Progenitor cell of endocrine pancreas (in vitro differentiated cells): ENCODE results near the gene NOD1. TPM values are rescaled to one million over a fixed set of nuclear protein-coding genes. Genes with fewer than 3 reads are reported as not detected.
"Not testable (repeated sequence)": the region's sequence is repeated elsewhere in the genome, so short reads cannot be mapped to it uniquely, and the experiment has no call there.

Experiments used
- DNase-seq: peaks from one replicate; pipeline ENCODE4 v3.0.0; 2021; ENCODE audit warnings: low spot score; ENCODE audit not compliant: unreplicated experiment
- H3K27ac Mint-ChIP-seq: 2 replicates; pipeline ENCODE4 v1.8.0; 2021; ENCODE audit warnings: mild to moderate bottlenecking, moderate library complexity, mixed read lengths
- H3K27me3 Mint-ChIP-seq: 2 replicates; pipeline ENCODE4 v1.8.0; 2021; ENCODE audit warnings: mixed read lengths
- H3K36me3 Mint-ChIP-seq: 2 replicates; pipeline ENCODE4 v1.8.0; 2022; ENCODE audit warnings: mixed read lengths; ENCODE audit not compliant: insufficient read depth
- H3K4me1 Mint-ChIP-seq: 2 replicates; pipeline ENCODE4 v1.8.0; 2021; ENCODE audit warnings: low read depth, mixed read lengths
- H3K4me3 Mint-ChIP-seq: 2 replicates; pipeline ENCODE4 v1.8.0; 2021; ENCODE audit warnings: low read depth, mild to moderate bottlenecking, moderate library complexity, mixed read lengths
- H3K9me3 Mint-ChIP-seq: 2 replicates; pipeline ENCODE4 v1.8.0; 2021; ENCODE audit warnings: low read depth, mixed read lengths
- total RNA-seq: library from RNA; stranded (reverse); gene quantifications from 2 replicates; pipeline ENCODE4 v1.2.1, GENCODE V29; 2021
- TF ChIP-seq, protein P1 (sequence below): fragments of 200-600 bp; sonication (generic); IDR thresholded peaks from one replicate; pipeline ENCODE4 v1.5.0; 2021; ENCODE audit warnings: antibody characterized with exemption, mild to moderate bottlenecking; ENCODE audit not compliant: unreplicated experiment

Gene NOD1
- total RNA-seq, 1 donor from 2014 or later: 2.9 TPM

DNA sequence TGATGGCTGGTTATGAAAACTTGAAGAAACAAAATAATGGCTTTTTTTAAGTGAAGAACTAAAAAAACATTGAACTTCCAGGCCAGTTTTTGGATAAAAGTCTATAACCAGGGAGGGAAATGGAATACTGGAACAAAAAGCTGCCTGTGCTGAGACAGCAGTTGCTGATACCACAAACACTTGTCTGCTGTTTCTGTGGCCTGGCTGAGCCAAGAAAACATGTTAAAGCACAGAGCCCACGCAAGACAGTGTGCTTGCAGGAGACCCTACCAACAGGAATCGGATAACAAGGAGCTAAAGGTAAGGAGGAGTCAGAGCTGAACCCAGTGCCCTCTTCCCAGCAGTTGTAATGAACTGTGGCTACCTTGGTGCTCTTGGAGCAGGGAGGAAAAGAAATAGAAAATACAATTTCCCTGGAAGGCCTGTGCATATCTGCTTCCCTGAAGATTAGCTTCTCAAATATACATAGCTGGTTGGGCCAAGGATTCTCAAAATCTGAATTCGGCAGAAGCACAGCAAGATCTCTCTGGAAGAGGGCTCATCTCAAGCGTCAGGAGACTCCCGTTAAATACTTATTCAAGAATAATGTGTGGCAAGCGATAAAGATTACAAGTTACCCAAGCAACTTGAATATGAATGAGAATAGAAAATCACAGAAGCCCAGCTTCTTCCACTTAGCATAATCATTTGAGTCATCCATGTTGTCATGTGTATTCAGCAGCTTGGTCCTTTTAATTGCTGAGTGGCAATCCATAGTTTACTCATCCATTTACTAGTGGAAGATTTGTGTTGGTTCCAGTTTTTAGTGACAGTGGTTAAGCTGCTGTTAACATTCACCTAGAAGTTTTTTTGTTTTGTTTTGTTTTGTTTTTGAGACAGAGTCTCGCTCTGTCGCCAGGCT is 87.6 kb downstream of the NOD1 start:
- DNase-seq: no peak
- Mint-ChIP-seq H3K27ac (no peak overlapping the region), H3K27me3 (no peaks in the 10 kb centered on the region), H3K4me1 (no peaks in the 10 kb centered on the region), H3K4me3 (no peak overlapping the region), H3K36me3 (peaks cover 4% of the 10 kb centered on the region), H3K9me3 (no peaks in the 10 kb centered on the region)
- TF ChIP-seq, protein P1, sequence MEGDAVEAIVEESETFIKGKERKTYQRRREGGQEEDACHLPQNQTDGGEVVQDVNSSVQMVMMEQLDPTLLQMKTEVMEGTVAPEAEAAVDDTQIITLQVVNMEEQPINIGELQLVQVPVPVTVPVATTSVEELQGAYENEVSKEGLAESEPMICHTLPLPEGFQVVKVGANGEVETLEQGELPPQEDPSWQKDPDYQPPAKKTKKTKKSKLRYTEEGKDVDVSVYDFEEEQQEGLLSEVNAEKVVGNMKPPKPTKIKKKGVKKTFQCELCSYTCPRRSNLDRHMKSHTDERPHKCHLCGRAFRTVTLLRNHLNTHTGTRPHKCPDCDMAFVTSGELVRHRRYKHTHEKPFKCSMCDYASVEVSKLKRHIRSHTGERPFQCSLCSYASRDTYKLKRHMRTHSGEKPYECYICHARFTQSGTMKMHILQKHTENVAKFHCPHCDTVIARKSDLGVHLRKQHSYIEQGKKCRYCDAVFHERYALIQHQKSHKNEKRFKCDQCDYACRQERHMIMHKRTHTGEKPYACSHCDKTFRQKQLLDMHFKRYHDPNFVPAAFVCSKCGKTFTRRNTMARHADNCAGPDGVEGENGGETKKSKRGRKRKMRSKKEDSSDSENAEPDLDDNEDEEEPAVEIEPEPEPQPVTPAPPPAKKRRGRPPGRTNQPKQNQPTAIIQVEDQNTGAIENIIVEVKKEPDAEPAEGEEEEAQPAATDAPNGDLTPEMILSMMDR: no peak

DNA sequence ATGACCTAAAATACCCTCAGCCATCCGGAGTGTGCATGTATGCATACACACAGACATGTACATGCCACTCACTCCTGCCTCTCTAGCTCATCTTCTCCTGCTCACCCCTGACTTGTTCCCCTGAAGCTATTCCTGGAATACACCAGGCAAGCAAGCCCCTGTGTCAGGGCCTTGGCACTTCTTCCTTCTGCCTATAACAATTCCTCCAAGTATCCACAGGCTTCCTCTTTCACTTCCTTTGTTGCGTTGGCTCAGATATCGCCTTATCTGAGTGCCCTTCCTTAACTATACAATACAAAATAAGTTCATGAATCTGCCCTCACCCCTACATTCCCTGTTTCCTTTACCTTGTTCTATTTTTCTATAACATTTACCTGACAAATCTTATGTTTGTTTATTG is 88.8 kb downstream of the NOD1 start:
- no peak for DNase-seq
- no peaks in the 10 kb centered on the region for H3K9me3 Mint-ChIP-seq
- H3K27ac Mint-ChIP-seq: no peak overlapping the region
- H3K4me1 Mint-ChIP-seq: no peaks in the 10 kb centered on the region
- peaks cover 2% of the 10 kb centered on the region for H3K36me3 Mint-ChIP-seq
- H3K4me3 Mint-ChIP-seq: no peak overlapping the region
- TF ChIP-seq, protein P1: no peak
- no peaks in the 10 kb centered on the region for H3K27me3 Mint-ChIP-seq

DNA sequence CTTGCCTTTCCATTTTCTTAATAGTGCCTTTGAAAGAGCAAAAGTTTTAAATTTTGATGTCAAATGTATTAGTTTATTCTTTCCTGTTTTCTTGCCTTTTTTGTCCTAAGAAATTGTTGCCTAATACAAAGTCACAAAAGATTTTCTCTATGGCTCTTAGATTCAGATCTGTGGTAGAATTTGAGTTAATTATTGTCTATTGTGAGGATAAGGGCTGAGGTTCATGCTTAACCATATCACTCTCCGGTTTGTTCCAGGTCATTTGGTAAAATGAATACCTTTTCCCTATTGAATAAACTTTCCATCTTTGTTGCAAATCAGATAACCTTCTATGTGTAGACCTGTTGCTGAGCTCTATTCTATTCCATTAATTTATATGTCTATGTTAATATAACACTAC is 96.0 kb downstream of the NOD1 start:
- Mint-ChIP-seq H3K4me3 (no peak overlapping the region), H3K27me3 (no peaks in the 10 kb centered on the region), H3K27ac (no peak overlapping the region), H3K9me3 (peaks cover 28% of the 10 kb centered on the region), H3K36me3 (peaks cover 8% of the 10 kb centered on the region), H3K4me1 (peaks cover 8% of the 10 kb centered on the region)
- TF ChIP-seq, protein P1: no peak
- DNase-seq: no peak

DNA sequence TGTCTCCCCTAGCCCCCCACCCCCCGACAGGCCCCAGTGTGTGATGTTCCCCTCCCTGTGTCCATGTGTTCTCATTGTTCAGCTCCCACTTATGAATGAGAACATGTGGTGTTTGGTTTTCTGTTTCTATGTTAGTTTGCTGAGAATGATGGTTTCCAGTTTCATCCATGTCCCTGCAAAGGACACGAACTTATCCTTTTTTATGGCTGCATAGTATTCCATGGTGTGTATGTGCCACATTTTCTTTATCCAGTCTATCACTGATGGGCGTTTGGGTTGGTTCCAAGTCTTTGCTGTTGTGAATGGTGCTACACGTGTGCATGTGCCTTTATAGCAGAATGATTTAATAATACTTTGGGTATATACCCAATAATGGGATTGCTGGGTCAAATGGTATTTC is 97.8 kb downstream of the NOD1 start:
- not testable (repeated sequence) for H3K36me3 Mint-ChIP-seq, H3K27me3 Mint-ChIP-seq, H3K4me1 Mint-ChIP-seq, H3K4me3 Mint-ChIP-seq, H3K27ac Mint-ChIP-seq, DNase-seq
- peaks cover 28% of the 10 kb centered on the region for H3K9me3 Mint-ChIP-seq

DNA sequence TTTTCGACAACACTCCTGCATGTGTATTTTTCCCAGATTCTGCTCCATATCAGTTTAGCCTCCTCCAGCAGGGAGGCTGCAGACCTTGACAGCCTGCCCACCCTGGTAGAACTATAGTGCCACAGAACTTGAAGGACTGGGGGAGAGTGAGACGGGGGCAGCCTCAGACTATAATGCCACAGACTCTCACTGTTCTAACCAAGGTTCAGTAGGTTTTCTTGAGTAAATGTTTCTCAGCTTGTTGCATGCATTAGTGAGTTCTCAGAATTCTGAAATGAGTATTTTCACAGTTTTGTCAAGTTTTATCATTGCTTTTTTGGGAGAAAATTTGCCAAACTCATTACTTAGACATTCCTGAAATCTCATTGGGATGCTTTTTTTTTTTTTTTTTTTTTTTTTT is 98.3 kb downstream of the NOD1 start:
- no peak for DNase-seq
- Mint-ChIP-seq H3K4me1 (peaks cover 8% of the 10 kb centered on the region), H3K4me3 (no peak overlapping the region), H3K27ac (no peak overlapping the region), H3K27me3 (no peaks in the 10 kb centered on the region), H3K36me3 (peaks cover 8% of the 10 kb centered on the region), H3K9me3 (peaks cover 28% of the 10 kb centered on the region)
- TF ChIP-seq, protein P1: no peak

DNA sequence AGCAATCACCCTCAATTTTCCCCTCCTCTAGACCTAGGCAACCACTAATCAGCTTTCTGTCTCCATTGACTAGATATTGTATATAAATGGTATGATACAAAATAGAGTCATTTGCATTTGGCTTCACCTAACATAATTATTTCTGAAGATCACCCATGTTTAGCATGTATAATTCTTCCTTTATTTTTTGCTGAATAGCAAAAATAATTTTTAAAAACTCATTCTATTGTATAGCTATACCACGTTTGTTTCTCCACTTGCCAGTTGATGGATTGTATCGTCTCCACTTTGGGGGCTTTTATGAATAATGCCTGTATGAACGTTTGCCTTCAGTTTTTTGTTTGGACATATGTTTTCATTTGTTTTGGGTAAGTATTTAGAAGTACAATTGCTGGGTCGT is 98.8 kb downstream of the NOD1 start:
- TF ChIP-seq, protein P1: no peak
- no peak overlapping the region for H3K27ac Mint-ChIP-seq
- peaks cover 28% of the 10 kb centered on the region for H3K9me3 Mint-ChIP-seq
- DNase-seq: no peak
- H3K27me3 Mint-ChIP-seq: no peaks in the 10 kb centered on the region
- peaks cover 8% of the 10 kb centered on the region for H3K36me3 Mint-ChIP-seq
- H3K4me1 Mint-ChIP-seq: peaks cover 8% of the 10 kb centered on the region
- no peak overlapping the region for H3K4me3 Mint-ChIP-seq
